Erythroblast (primary cell): ENCODE measurements around the gene MYO18B.

Experiments
- GATA1 ChIP-seq: IDR thresholded peaks from 2 replicates; pipeline ENCODE4 v1.6.1; 2011; ENCODE audit warnings: low read depth, mild to moderate bottlenecking, control low read depth, low read length, moderate library complexity
- POLR2A ChIP-seq: IDR thresholded peaks from 2 replicates; pipeline ENCODE4 v1.6.1; 2011; ENCODE audit warnings: mild to moderate bottlenecking, low read length

DNA sequence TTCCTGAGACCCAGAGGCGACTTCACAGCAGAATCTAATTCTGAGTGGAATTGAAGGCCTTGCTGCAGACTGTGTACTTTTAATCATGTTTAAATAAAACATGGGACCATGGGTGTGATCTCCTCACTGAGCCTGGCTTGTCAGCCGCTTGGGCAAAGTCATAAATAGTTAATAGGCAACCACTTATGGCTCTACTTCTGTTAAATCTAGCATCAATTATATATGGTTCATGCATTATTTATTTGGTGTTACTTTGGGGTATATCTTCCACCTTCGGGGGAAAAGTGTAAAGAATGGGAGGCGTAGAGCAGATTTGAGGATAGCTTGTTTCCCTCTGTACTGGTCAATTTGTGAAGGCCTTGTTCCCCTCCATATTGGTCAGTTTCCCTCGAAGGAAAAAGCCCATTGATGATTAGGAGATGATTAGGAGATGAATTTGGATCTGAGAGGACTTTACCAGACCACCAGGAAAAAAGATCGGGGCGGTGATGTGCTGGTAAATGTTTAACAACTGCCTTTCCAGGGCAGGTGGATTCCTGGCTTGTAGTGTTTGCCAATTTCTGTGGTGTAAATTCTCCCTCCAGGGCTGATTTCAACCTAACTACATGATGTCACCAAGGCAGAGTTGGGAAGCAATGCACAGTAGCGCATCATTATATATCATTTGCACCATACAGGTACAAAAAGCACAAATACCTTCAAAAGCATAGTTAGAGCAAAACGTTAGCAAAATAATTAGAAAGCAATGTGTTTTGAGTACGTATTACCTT, 223.2 kb downstream of the MYO18B start:
- TF ChIP-seq POLR2A: no peak
- no peak for TF ChIP-seq GATA1
